ENCODE measurements around the gene ITGA2B. TPM values are rescaled to one million over a fixed set of nuclear protein-coding genes. Genes with fewer than 3 reads are reported as not detected.

ITGA2B gene
- total and polyA plus RNA-seq, 9 donors, result 0.60 to 5.2 (median 2.2) TPM

GRCh38 chr17:44432254-44433157 lies 43.1 kb upstream of the ITGA2B start:
- intact Hi-C loops (cut with DNase I), result no loop called here
- H3K9me3 ChIP-seq, result no peaks in the 10 kb centered on the region
- H3K27me3 ChIP-seq, result no peaks in the 10 kb centered on the region
- DNase-seq, result no peak
- TF ChIP-seq EP300 (IDR thresholded peaks at IDR 0.05) (no peak), POLR2A (IDR thresholded peaks at IDR 0.05) (no peak), CTCF (IDR thresholded peaks at IDR 0.05) (no peak)
- no peak overlapping the region for H3K27ac ChIP-seq
- WGBS, 3 donors, result 80 to 91% (median 87%) methylated on average over 9 of the region's 9 CpGs
- no peaks in the 10 kb centered on the region for H3K4me1 ChIP-seq (ENCODE audit: insufficient read depth)
- H3K4me3 ChIP-seq, result no peak overlapping the region
- H3K36me3 ChIP-seq, result no peaks in the 10 kb centered on the region

- intact Hi-C loops (cut with DNase I), result no loop called here
- Histone ChIP-seq H3K36me3 (no peaks in the 10 kb centered on the region), H3K27me3 (no peaks in the 10 kb centered on the region), H3K4me1 (ENCODE audit: insufficient read depth) (no peaks in the 10 kb centered on the region), H3K9me3 (no peaks in the 10 kb centered on the region), H3K27ac (no peak overlapping the region), H3K4me3 (no peak overlapping the region)
- TF ChIP-seq EP300 (IDR thresholded peaks at IDR 0.05), result no peak
- TF ChIP-seq CTCF (IDR thresholded peaks at IDR 0.05), result no peak
- TF ChIP-seq POLR2A (IDR thresholded peaks at IDR 0.05), result no peak
- WGBS, 3 donors, result 79 to 92% (median 83%) methylated on average over 3 of the region's 3 CpGs
- no peak for DNase-seq
Measured at GRCh38 chr17:44424828-44425461, 35.5 kb upstream of the ITGA2B start.

DNA sequence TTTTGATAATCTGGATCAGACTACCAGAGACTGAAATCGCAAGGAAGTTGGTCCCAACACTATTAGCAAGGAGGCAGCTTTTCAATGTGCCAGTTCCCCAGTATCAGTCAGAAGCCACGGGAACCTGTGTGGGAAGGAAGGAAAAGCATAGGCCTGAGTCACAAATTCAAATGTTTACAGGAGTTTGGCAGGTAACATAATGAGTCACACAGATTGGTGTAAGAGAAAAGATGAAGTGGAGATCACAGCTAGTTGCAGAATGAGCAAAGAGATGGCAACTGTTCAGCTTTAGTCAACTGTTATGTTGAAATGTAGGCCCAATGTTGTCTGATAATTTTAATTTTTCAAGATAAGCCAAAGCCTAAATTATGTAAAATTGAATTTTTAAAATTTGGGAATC lies 28.1 kb upstream of the ITGA2B start:
- H3K4me3 ChIP-seq, result no peak overlapping the region

More for the DNA sequence above, 28.1 kb upstream of the ITGA2B start:
- Histone ChIP-seq H3K9me3 (no peaks in the 10 kb centered on the region), H3K27me3 (no peaks in the 10 kb centered on the region), H3K4me1 (ENCODE audit: insufficient read depth) (no peaks in the 10 kb centered on the region), H3K36me3 (no peaks in the 10 kb centered on the region), H3K27ac (no peak overlapping the region)
- TF ChIP-seq EP300 (IDR thresholded peaks at IDR 0.05), result no peak
- TF ChIP-seq CTCF (IDR thresholded peaks at IDR 0.05), result no peak
- no peak for TF ChIP-seq POLR2A (IDR thresholded peaks at IDR 0.05)
- DNase-seq, result no peak
- 62 to 70% (median 69%) methylated on average over 2 of the region's 2 CpGs for WGBS, 3 donors
- intact Hi-C loops (cut with DNase I), result no loop called here
